Left kidney (tissue), 2 donors: ENCODE measurements around the gene PCOLCE2. TPM values are rescaled to one million over a fixed set of nuclear protein-coding genes. Genes with fewer than 3 reads are reported as not detected.

ENCODE experiments used
- DNase-seq: peaks from one replicate; pipeline ENCODE4 v3.0.0-alpha.2; 2013
- polyA plus RNA-seq: library from polyadenylated mRNA; unstranded; fragments of 120-200 nt; gene quantifications from one replicate; pipeline ENCODE4 v1.2.1, GENCODE V29; 2013; ENCODE audit not compliant: insufficient read length

The PCOLCE2 gene
- polyA plus RNA-seq, 1 donor = 6.0 TPM

- DNase-seq = no peak
These were observed 73.1 kb downstream of the PCOLCE2 start for GRCh38 chr3:142815803-142816202.

- no peak for DNase-seq
These were observed 79.6 kb downstream of the PCOLCE2 start for GRCh38 chr3:142809259-142809658.

GRCh38 chr3:142808103-142808917 is 80.6 kb downstream of the PCOLCE2 start:
- DNase-seq = no peak

GRCh38 chr3:142802891-142803290 is 86.0 kb downstream of the PCOLCE2 start:
- DNase-seq = no peak

GRCh38 chr3:142801746-142802145 is 87.1 kb downstream of the PCOLCE2 start:
- DNase-seq = no peak

- no peak for DNase-seq
These were observed 92.1 kb downstream of the PCOLCE2 start for GRCh38 chr3:142796823-142797222.

- no peak for DNase-seq
These were observed 93.6 kb downstream of the PCOLCE2 start for GRCh38 chr3:142795332-142795731.

GRCh38 chr3:142794508-142794907 is 94.4 kb downstream of the PCOLCE2 start:
- no peak for DNase-seq

GRCh38 chr3:142787719-142788118 is 101.2 kb downstream of the PCOLCE2 start:
- no peak for DNase-seq

GRCh38 chr3:142785996-142786395 is 102.9 kb downstream of the PCOLCE2 start:
- no peak for DNase-seq

- no peak for DNase-seq
These were observed 104.7 kb downstream of the PCOLCE2 start for GRCh38 chr3:142784228-142784627.

- DNase-seq = no peak
These were observed 106.3 kb downstream of the PCOLCE2 start for GRCh38 chr3:142782616-142783015.

GRCh38 chr3:142779591-142779990 is 109.3 kb downstream of the PCOLCE2 start:
- no peak for DNase-seq

- no peak for DNase-seq
These were observed 110.3 kb downstream of the PCOLCE2 start for GRCh38 chr3:142778541-142778940.

GRCh38 chr3:142777927-142778326 is 111.0 kb downstream of the PCOLCE2 start:
- no peak for DNase-seq

- no peak for DNase-seq
These were observed 120.5 kb downstream of the PCOLCE2 start for GRCh38 chr3:142768338-142768737.

Other genes with a start within 250 kb of the PCOLCE2 start
- gene TRPC1, start 165.0 kb downstream of the PCOLCE2 start, polyA plus RNA-seq = 14.4 TPM
- gene PAQR9, start 74.6 kb upstream of the PCOLCE2 start, polyA plus RNA-seq = 0.68 TPM
- 201 TPM for gene U2SURP, start 112.5 kb upstream of the PCOLCE2 start, polyA plus RNA-seq
- gene CHST2, start 230.7 kb upstream of the PCOLCE2 start, polyA plus RNA-seq = 19.6 TPM